Activated naive CD4-positive, alpha-beta T cell (primary cell): ENCODE measurements around the gene COX10.

ENCODE experiments used
- DNase-seq, 4 experiments: peaks; one replicate each; lab custom pipeline; 2025; lab: John Stamatoyannopoulos, UW

Gene COX10

DNA sequence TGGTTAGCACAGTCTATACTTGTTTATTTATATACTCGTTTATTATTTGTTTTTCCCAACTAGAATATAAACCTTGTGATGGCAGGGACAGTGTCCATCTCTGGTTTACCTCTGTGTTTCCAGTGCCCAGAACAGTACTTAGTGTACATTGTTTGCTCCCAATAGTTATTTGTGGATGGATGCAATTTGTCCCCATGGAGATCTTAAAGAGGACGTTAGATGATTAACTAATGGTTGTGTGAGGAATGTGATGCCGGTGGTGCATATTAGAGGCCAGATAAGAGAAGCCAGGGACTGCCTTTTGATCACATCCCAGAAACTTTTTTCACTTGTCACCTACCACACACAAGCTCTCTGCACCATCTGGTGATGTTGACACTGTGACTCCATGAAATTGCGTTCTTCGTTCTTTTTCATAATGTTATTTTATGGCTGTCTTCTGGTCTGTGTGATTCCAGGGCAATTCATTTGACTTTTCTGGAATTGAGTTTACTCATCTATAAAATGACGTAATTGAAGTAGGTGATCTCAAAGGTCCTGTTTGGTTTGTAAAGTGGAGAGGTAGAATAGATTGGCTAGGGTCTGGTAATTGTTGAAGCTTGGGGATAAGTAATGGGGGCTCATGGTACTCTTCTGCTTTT is 1.2 kb downstream of the COX10 start:
- no peak for DNase-seq

- no peak for DNase-seq
These were observed 3.6 kb downstream of the COX10 start for GRCh38 chr17:14072881-14073280.

DNA sequence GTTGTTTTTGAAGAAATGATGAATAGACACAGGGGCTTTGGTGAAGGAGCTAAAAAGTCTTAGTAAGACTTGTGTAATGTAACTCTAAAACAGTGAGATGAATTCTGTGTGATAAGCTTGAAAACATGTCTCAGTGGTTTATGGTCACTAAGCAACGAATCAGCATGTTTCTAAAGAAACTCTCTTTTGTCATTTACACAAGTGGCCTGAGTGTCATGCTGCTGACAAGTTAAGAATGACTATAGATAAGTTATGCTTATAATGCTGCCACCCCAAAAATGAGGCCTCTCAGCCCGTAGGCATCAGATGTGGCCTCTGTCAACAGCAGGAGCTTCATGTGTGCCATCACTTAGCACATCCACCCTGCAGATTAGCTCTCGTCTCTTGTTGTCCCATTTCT is 8.7 kb downstream of the COX10 start:
- no peak for DNase-seq

GRCh38 chr17:14080847-14081251 is 11.5 kb downstream of the COX10 start:
- no peak for DNase-seq

- DNase-seq = no peak
These were observed 13.5 kb downstream of the COX10 start for GRCh38 chr17:14082848-14083247.

DNA sequence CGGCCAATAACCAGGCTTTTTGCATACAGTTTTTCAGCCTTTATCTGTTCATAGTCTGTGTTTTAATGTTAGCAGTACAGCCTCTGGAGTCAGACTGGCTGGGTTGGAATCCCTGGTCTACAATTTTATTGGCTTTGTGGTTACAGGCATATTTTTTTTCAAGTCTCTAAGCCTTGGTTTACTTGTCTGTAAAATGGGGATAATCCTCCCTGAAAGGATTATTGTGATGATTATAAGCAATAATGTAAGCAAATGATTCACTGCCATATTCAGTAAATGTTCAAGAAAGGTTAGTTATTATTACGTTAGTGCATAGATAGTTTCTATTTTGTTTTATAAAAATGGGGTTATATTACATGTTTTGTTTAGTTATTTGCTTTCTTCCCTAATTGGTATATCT is 15.7 kb downstream of the COX10 start:
- DNase-seq = no peak

DNA sequence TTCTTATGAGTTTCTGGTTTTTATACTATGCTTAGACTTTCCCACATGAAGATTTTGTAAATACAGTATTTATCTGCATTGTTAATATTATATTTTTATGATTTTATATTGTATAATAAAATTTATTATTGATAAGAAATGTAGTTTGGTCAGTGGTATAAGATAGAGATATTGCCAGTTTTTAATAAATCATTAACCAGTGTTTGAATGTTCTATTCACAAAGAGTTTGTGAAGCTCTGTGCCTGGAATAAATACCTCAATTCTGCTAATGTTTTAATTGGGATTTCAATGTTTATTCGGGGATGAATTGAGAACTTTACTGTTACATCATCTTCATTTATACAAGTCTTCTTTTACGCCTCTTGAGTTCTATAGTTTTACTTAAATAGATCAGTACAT is 16.9 kb downstream of the COX10 start:
- DNase-seq = no peak

DNA sequence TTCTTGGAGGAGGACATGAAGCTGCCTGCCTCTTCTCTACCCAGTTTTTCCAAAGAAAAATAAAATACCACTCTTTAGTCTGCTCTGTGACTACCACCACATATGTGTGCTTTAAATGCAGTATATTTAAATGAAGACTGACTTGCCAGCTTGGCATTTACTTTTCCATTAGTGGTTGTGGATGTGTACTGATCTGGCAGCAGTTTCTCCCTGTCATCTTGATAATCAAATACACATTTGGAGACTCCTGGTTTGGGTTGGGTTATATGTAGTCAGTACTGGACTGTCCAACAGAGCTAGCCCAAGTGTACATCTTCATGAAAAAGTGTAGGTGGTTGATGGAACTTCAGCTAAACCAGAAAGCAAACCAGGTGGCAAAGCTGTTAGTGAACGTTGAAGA is 19.9 kb downstream of the COX10 start:
- DNase-seq = no peak

GRCh38 chr17:14091367-14091766 is 22.1 kb downstream of the COX10 start:
- no peak for DNase-seq

- DNase-seq = no peak
These were observed 23.5 kb downstream of the COX10 start for GRCh38 chr17:14092808-14093207.

GRCh38 chr17:14094676-14095601 is 25.6 kb downstream of the COX10 start:
- no peak for DNase-seq

- no peak for DNase-seq
These were observed 26.3 kb downstream of the COX10 start for GRCh38 chr17:14095631-14096030.

GRCh38 chr17:14098246-14098645 is 28.9 kb downstream of the COX10 start:
- DNase-seq = no peak

DNA sequence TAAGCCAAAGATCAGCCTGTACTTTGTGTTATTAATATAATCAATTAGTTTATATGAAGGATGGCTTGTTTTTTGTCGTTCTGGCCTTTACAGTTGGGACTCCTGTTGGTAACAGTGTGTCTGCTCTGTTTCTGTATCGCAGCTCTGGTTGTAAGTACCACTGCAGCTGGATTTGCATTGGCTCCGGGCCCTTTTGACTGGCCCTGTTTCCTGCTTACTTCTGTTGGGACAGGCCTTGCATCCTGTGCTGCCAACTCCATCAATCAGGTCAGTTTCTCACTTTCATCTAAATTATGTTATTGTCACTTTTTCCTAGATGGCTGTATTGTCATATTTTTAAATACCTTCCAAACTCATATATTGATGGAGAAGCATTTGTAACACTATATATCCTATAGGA is 32.7 kb downstream of the COX10 start:
- DNase-seq = no peak

DNA sequence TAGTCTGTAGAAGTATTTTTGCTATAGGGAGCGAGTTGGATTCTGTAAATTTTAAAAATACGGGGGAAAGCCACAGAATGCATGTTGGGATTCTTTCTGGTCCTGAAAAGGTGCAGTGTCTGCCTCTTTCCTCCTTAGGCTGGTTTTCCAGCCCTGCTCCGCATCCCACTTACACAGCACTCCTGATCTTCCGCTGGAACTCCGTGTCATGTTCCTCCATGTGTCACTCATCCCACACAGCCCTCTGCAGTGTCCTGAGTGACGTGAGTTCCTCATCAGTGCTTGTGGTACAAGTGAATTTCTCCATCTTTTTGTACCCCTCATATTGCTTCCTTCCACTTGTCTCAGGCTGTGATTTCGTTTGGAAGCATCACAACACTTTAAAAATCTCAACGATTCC is 34.5 kb downstream of the COX10 start:
- DNase-seq = no peak

GRCh38 chr17:14104734-14105133 is 35.4 kb downstream of the COX10 start:
- DNase-seq = no peak

DNA sequence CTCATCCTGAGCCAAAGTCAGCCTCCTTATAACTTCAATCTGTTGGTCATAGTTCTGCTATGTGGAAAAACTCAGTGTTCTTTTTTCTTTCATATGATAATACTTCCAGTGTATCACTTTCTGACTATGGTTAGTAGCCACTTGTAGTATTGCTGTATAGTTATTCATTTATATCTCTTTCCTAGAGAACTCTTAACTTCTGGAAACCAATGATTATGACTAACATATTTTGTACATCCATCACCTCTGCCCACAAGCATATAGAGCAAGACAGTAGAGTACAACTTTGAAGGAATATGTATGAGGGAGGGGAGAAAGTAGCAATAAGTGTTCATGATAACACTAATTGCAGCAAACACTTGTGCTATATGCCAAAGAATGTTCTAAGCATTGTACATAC is 38.6 kb downstream of the COX10 start:
- DNase-seq = no peak

DNA sequence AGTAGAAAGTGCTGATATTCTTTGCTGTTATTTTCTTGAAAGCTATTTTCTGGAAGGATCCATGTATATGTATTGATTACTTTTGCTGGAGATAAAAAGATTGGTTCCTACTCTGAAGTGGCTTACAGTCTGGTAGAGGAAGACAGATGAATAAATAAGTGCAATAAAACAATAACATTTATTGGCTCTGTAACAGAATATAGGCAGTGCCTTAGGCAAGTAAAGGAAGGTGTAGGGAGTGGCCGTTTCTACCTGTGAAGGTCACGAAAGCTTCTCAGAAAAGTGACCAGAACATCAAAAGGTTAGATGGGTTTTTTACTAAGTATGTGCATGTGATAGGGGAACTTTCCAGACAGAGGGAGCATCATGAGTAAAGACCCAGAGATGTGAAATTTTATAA is 43.1 kb downstream of the COX10 start:
- DNase-seq = no peak

GRCh38 chr17:14113137-14113536 is 43.8 kb downstream of the COX10 start:
- DNase-seq = no peak

- DNase-seq = no peak
These were observed 47.1 kb downstream of the COX10 start for GRCh38 chr17:14116263-14117024.

- no peak for DNase-seq
These were observed 49.6 kb downstream of the COX10 start for GRCh38 chr17:14118951-14119350.

DNA sequence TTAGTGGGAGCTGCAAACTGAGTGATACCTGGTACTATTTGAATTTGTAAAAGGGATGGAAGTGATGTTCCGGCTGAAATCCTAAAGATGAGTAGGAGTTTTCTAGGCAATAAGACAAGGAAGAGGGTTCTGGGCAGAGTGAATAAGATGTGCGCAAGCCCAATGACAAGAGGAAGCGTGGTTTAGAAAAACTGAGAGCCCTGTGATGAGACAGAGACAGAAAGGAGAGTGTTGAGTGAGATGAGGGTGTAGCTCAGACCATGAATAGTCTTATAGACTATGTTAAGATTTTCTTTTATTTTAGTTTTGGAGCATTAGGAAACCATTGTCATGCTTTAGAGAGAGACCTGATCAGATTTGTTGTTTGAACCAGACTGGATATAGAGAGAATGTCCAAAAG is 50.2 kb downstream of the COX10 start:
- DNase-seq = no peak

DNA sequence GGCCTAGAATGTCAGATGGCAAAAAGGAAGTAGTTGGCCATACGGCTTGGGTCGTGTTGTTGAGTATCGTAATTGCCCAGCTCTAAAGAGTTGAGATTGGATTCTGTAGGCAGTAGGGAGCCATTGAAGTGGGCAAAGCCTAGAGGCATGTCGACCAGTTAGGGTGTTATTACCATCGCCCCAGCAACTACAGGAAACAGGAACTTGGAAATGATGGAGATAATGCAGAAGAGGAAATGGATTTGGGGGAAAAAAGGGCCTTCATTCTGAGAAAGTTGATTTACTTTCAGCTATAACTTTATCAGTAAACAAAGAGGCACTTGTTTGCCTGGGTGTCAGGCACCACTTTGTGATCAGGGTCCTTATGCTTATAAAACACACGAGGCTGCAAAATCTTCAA is 52.6 kb downstream of the COX10 start:
- no peak for DNase-seq
